CD14-positive monocyte (primary cell): ENCODE measurements around the gene EGLN2. TPM values are rescaled to one million over a fixed set of nuclear protein-coding genes. Genes with fewer than 3 reads are reported as not detected.

Source experiments
- DNase-seq, 3 donors: peaks; one replicate each; pipeline ENCODE4 v3.0.0-alpha.2; 2011 to 2022
- H2AFZ ChIP-seq: 2 replicates; pipeline ENCODE4 v1.6.0; 2012; ENCODE audit warnings: mild to moderate bottlenecking, low read depth, low read length, inconsistent platforms; ENCODE audit not compliant: insufficient read depth, poor library complexity, severe bottlenecking
- H3K27ac ChIP-seq, 2 donors: 1 replicate in 1 of 2; 2 replicates in 1 of 2; pipeline ENCODE4 v1.5.1; 2012 to 2013; ENCODE audit warnings: low read length in 2 of 2, control low read depth in 1 of 2, inconsistent platforms in 1 of 2, low read depth in 1 of 2, mild to moderate bottlenecking in 1 of 2
- H3K27me3 ChIP-seq, 2 donors: one replicate each; pipeline versions ENCODE4 v1.6.0 to v1.6.1; 2011 to 2013; ENCODE audit warnings: low read length in 2 of 2; ENCODE audit not compliant: control insufficient read depth in 2 of 2, insufficient read depth in 2 of 2
- H3K36me3 ChIP-seq, 2 donors: replicated peaks in 1 of 2; 1 replicate in 1 of 2; 2 replicates in 1 of 2; pipeline versions ENCODE4 v1.5.1 to v1.6.1; 2012 to 2013; ENCODE audit warnings: low read length in 2 of 2, control low read depth in 1 of 2, inconsistent platforms in 1 of 2, mild to moderate bottlenecking in 1 of 2; ENCODE audit not compliant: insufficient read depth in 2 of 2, control insufficient read depth in 1 of 2
- H3K4me1 ChIP-seq, 2 donors: 1 replicate in 1 of 2; 2 replicates in 1 of 2; pipeline versions ENCODE4 v1.5.1 to v1.6.1; 2012 to 2013; ENCODE audit warnings: low read length in 2 of 2, control low read depth in 1 of 2, inconsistent platforms in 1 of 2, mild to moderate bottlenecking in 1 of 2, moderate library complexity in 1 of 2; ENCODE audit not compliant: insufficient read depth in 2 of 2, control insufficient read depth in 1 of 2
- H3K4me2 ChIP-seq: replicated peaks from 2 replicates; pipeline ENCODE3; 2012; ENCODE audit warnings: low read length, moderate library complexity, mild to moderate bottlenecking; ENCODE audit not compliant: poor library complexity, severe bottlenecking; ENCODE audit errors: extremely low read depth
- H3K4me3 ChIP-seq, 3 experiments: fragments of 200-600 bp in 1 of 3; sonication (generic) in 1 of 3; replicated peaks in 1 of 3; 1 replicate in 2 of 3; 2 replicates in 1 of 3; pipeline ENCODE4 v1.5.1; 2011 to 2013; ENCODE audit warnings: low read length in 3 of 3, mild to moderate bottlenecking in 3 of 3, control low read depth in 2 of 3, low read depth in 2 of 3, inconsistent platforms in 1 of 3, moderate library complexity in 1 of 3
- H3K79me2 ChIP-seq: 2 replicates; pipeline ENCODE4 v1.6.0; 2012; ENCODE audit warnings: mild to moderate bottlenecking, control low read depth, inconsistent platforms, low read length, moderate library complexity; ENCODE audit not compliant: insufficient read depth
- H3K9ac ChIP-seq: 2 replicates; pipeline ENCODE4 v1.6.0; 2017; ENCODE audit warnings: low read length, mild to moderate bottlenecking; ENCODE audit not compliant: insufficient read depth, poor library complexity, severe bottlenecking
- H3K9me3 ChIP-seq, 2 donors: replicated peaks in 1 of 2; 1 replicate in 1 of 2; 2 replicates in 1 of 2; pipeline versions ENCODE4 v1.5.1 to v1.6.1; 2012 to 2013; ENCODE audit warnings: low read length in 2 of 2, control low read depth in 1 of 2; ENCODE audit not compliant: control insufficient read depth in 1 of 2, insufficient read depth in 1 of 2
- H4K20me1 ChIP-seq: 2 replicates; pipeline ENCODE4 v1.6.0; 2012; ENCODE audit warnings: mild to moderate bottlenecking, low read length, control low read depth, moderate library complexity; ENCODE audit not compliant: insufficient read depth
- H3K27ac Mint-ChIP-seq, 7 donors: one replicate each; pipeline ENCODE4 v1.8.0; 2020; ENCODE audit warnings: mild to moderate bottlenecking in 7 of 7, mixed read lengths in 7 of 7, moderate library complexity in 6 of 7, inconsistent platforms in 2 of 7
- H3K27me3 Mint-ChIP-seq, 3 donors: one replicate each; pipeline ENCODE4 v1.8.0; 2021 to 2022; ENCODE audit warnings: low read depth in 3 of 3, mild to moderate bottlenecking in 3 of 3, mixed read lengths in 3 of 3, moderate library complexity in 3 of 3, inconsistent platforms in 1 of 3
- H3K36me3 Mint-ChIP-seq, 2 donors: one replicate each; pipeline ENCODE4 v1.8.0; 2020; ENCODE audit warnings: mixed read lengths in 2 of 2, inconsistent platforms in 1 of 2, mild to moderate bottlenecking in 1 of 2
- H3K4me1 Mint-ChIP-seq: one replicate; pipeline ENCODE4 v1.8.0; 2020; ENCODE audit warnings: mild to moderate bottlenecking, mixed read lengths
- H3K4me3 Mint-ChIP-seq, 2 donors: one replicate each; pipeline ENCODE4 v1.8.0; 2020; ENCODE audit warnings: mild to moderate bottlenecking in 2 of 2, mixed read lengths in 2 of 2, moderate library complexity in 1 of 2
- H3K9me3 Mint-ChIP-seq, 7 donors: one replicate each; pipeline ENCODE4 v1.8.0; 2020 to 2022; ENCODE audit warnings: mixed read lengths in 7 of 7, mild to moderate bottlenecking in 6 of 7, moderate library complexity in 6 of 7, inconsistent platforms in 2 of 7
- CTCF ChIP-seq: fragments of 200-600 bp; IDR thresholded peaks from one replicate; pipeline ENCODE4 v1.8.0; 2022; ENCODE audit warnings: antibody characterized with exemption, mild to moderate bottlenecking
- WGBS: methylation state at CpG from one replicate; pipeline ENCODE4 v1.1.5; 2013; ENCODE audit warnings: missing lambda C conversion rate; ENCODE audit not compliant: insufficient coverage; 5-methylcytosine and 5-hydroxymethylcytosine counted together
- intact Hi-C, 2 donors: fragments of 100-400 bp; cut with micrococcal nuclease; formaldehyde crosslinking; loops; one replicate each; pipeline versions ENCODE4 v1.15.0 to v1.15.1; 2023
- polyA plus RNA-seq, 3 donors: library from polyadenylated mRNA; depleted of rRNA in 1 of 3; unstranded in 2 of 3; stranded (reverse) in 1 of 3; fragments of 300-500 nt in 2 of 3; fragments of >200 nt in 1 of 3; fragmentation: Illumina TruSeq in 2 of 3; gene quantifications; 1 replicate in 2 of 3; 2 replicates in 1 of 3; pipeline ENCODE4 v1.2.3, GENCODE V29; 2012 to 2021

EGLN2 gene
- polyA plus RNA-seq, 3 donors: 60.6 to 76.8 (median 64.5) TPM

- WGBS: 93% methylated on average over 5 of the region's 7 CpGs
- Histone ChIP-seq H3K9ac (no peak overlapping the region), H3K4me2 (no peak overlapping the region)
Measured at GRCh38 chr19:40791349-40791748, 7.6 kb upstream of the EGLN2 start.

GRCh38 chr19:40791996-40792395 lies 7.0 kb upstream of the EGLN2 start:
- no peak overlapping the region for H3K4me3 Mint-ChIP-seq
- intact Hi-C loops: no loop called here
- H3K9me3 ChIP-seq: no peaks in the 10 kb centered on the region
- WGBS: 84% methylated on average over 2 of the region's 3 CpGs
- no peak for TF ChIP-seq CTCF
- no peak for DNase-seq
- H3K9ac ChIP-seq: no peak overlapping the region
- no peak overlapping the region for H3K4me2 ChIP-seq
- peak overlapping the region in 1 of 2 donors; percentile 52 for H3K27ac ChIP-seq
- no peak overlapping the region for H2AFZ ChIP-seq
- H3K27me3 ChIP-seq: no peaks in the 10 kb centered on the region
- peaks cover 57 to 84% of the 10 kb centered on the region in 2 donors for H3K36me3 Mint-ChIP-seq
- peaks cover 0 to 3% (median 0%) of the 10 kb centered on the region in 3 donors for H3K27me3 Mint-ChIP-seq
- H4K20me1 ChIP-seq: peaks cover 5% of the 10 kb centered on the region
- H3K4me1 Mint-ChIP-seq: peaks cover 16% of the 10 kb centered on the region
- H3K27ac Mint-ChIP-seq: peak overlapping the region in 2 of 7 donors; percentile 58 to 79
- H3K9me3 Mint-ChIP-seq: no peaks in the 10 kb centered on the region
- H3K4me1 ChIP-seq: no peaks in the 10 kb centered on the region
- H3K4me3 ChIP-seq: no peak overlapping the region
- H3K79me2 ChIP-seq: no peaks in the 10 kb centered on the region
- H3K36me3 ChIP-seq: peaks cover 27 to 56% of the 10 kb centered on the region in 2 donors

More at GRCh38 chr19:40791349-40791748, 7.6 kb upstream of the EGLN2 start:
- H4K20me1 ChIP-seq: peaks cover 6% of the 10 kb centered on the region
- no peak for TF ChIP-seq CTCF
- H3K4me3 ChIP-seq: no peak overlapping the region
- H3K9me3 ChIP-seq: no peaks in the 10 kb centered on the region
- no peak overlapping the region for H2AFZ ChIP-seq
- no peaks in the 10 kb centered on the region for H3K27me3 ChIP-seq
- no peaks in the 10 kb centered on the region for H3K79me2 ChIP-seq
- no peak for DNase-seq
- peak overlapping the region in 1 of 2 donors; percentile 52 for H3K27ac ChIP-seq
- Mint-ChIP-seq H3K36me3 (peaks cover 59 to 84% of the 10 kb centered on the region in 2 donors), H3K27ac (peak overlapping the region in 2 of 7 donors; percentile 48 to 69), H3K4me3 (no peak overlapping the region), H3K27me3 (peaks cover 0 to 3% (median 1%) of the 10 kb centered on the region in 3 donors), H3K4me1 (peaks cover 13% of the 10 kb centered on the region), H3K9me3 (no peaks in the 10 kb centered on the region)
- H3K4me1 ChIP-seq: no peaks in the 10 kb centered on the region
- peaks cover 29 to 56% of the 10 kb centered on the region in 2 donors for H3K36me3 ChIP-seq
- intact Hi-C loops: no loop called here
